Measurements from ENCODE around the gene INTS13. TPM values are rescaled to one million over a fixed set of nuclear protein-coding genes. Genes with fewer than 3 reads are reported as not detected.
"Not testable (repeated sequence)": the region's sequence is repeated elsewhere in the genome, so short reads cannot be mapped to it uniquely, and the experiment has no call there.

Gene INTS13
- total and polyA plus RNA-seq, 2 experiments from 2014 or later = 28.9 to 31.6 TPM

- WGBS, 2 experiments (ENCODE audit: low coverage in 1 of 2, low lambda C conversion rate in 2 of 2, missing lambda C conversion rate in 2 of 2) = 88 to 91% methylated on average over 5 of the region's 5 CpGs
- Histone ChIP-seq H3K36me3 (ENCODE audit: low read depth) (peaks cover 27% of the 10 kb centered on the region), H2AFZ (no peak overlapping the region), H3K9ac (no peak overlapping the region), H3K27ac (no peak overlapping the region), H3K9me3 (ENCODE audit: low read depth) (no peaks in the 10 kb centered on the region), H3K9me2 (ENCODE audit: insufficient read depth) (no peaks in the 10 kb centered on the region), H3K4me3 (no peak overlapping the region), H3K4me1 (ENCODE audit: insufficient read depth) (peaks cover 7% of the 10 kb centered on the region; the same call in 1 of the 2 replicates), H3K4me2 (ENCODE audit: unreplicated experiment) (no peak overlapping the region), H3K27me3 (replicated peaks; ENCODE audit: insufficient read depth) (no peaks in the 10 kb centered on the region), H3F3A (ENCODE audit: insufficient read depth) (no peaks in the 10 kb centered on the region), H3K79me2 (ENCODE audit: insufficient read depth) (no peaks in the 10 kb centered on the region), H4K20me1 (ENCODE audit: insufficient read depth) (no peaks in the 10 kb centered on the region)
- peak; percentile 19 for DNase-seq
- in situ Hi-C loops (cut with MboI) = no loop called here
- TF ChIP-seq EZH2phosphoT487 (IDR thresholded peaks at IDR 0.05; ENCODE audit: insufficient read depth, low read depth) (no peak), EZH2 (IDR thresholded peaks at IDR 0.05; ENCODE audit: insufficient read depth, poor library complexity, severe bottlenecking) (no peak)
Observed at GRCh38 chr12:26918321-26919215, 19.2 kb downstream of the INTS13 start.

- no peak overlapping the region for H3K27ac ChIP-seq
- 47 to 71% methylated on average over 1 of the region's 1 CpG for WGBS, 2 experiments (ENCODE audit: low coverage in 1 of 2, low lambda C conversion rate in 2 of 2, missing lambda C conversion rate in 2 of 2)
- TF ChIP-seq EZH2phosphoT487 (IDR thresholded peaks at IDR 0.05; ENCODE audit: insufficient read depth, low read depth) = no peak
- no peak overlapping the region for H3K9ac ChIP-seq
- no peak for DNase-seq
- H3K4me3 ChIP-seq = no peak overlapping the region
- H3K27me3 ChIP-seq (replicated peaks; ENCODE audit: insufficient read depth) = no peaks in the 10 kb centered on the region
- H3F3A ChIP-seq (ENCODE audit: insufficient read depth) = no peaks in the 10 kb centered on the region
- no peak overlapping the region for H3K4me2 ChIP-seq (ENCODE audit: unreplicated experiment)
- H2AFZ ChIP-seq = no peak overlapping the region
- H4K20me1 ChIP-seq (ENCODE audit: insufficient read depth) = 0 out of 2 replicates have a peak, but pooled peaks cover 3% of the 10 kb centered on the region
- H3K79me2 ChIP-seq (ENCODE audit: insufficient read depth) = no peaks in the 10 kb centered on the region
- H3K36me3 ChIP-seq (ENCODE audit: low read depth) = peaks cover 68% of the 10 kb centered on the region
- H3K9me2 ChIP-seq (ENCODE audit: insufficient read depth) = no peaks in the 10 kb centered on the region
- no peaks in the 10 kb centered on the region for H3K4me1 ChIP-seq (ENCODE audit: insufficient read depth)
- no peaks in the 10 kb centered on the region for H3K9me3 ChIP-seq (ENCODE audit: low read depth)
- in situ Hi-C loops (cut with MboI) = no loop called here
Observed at GRCh38 chr12:26906704-26907103, 31.1 kb downstream of the INTS13 start.

GRCh38 chr12:26906024-26906423, 31.8 kb downstream of the INTS13 start:
- Histone ChIP-seq H2AFZ (no peak overlapping the region), H3K4me2 (ENCODE audit: unreplicated experiment) (no peak overlapping the region), H4K20me1 (ENCODE audit: insufficient read depth) (0 out of 2 replicates have a peak, but pooled peaks cover 3% of the 10 kb centered on the region), H3K4me1 (ENCODE audit: insufficient read depth) (no peaks in the 10 kb centered on the region), H3K79me2 (ENCODE audit: insufficient read depth) (no peaks in the 10 kb centered on the region), H3K9me3 (ENCODE audit: low read depth) (no peaks in the 10 kb centered on the region), H3F3A (ENCODE audit: insufficient read depth) (no peaks in the 10 kb centered on the region), H3K27ac (no peak overlapping the region), H3K4me3 (no peak overlapping the region), H3K36me3 (ENCODE audit: low read depth) (peaks cover 66% of the 10 kb centered on the region), H3K9ac (no peak overlapping the region), H3K9me2 (ENCODE audit: insufficient read depth) (no peaks in the 10 kb centered on the region), H3K27me3 (replicated peaks; ENCODE audit: insufficient read depth) (no peaks in the 10 kb centered on the region)
- WGBS, 2 experiments (ENCODE audit: low coverage in 1 of 2, low lambda C conversion rate in 2 of 2, missing lambda C conversion rate in 2 of 2) = 18 to 29% methylated on average over 1 of the region's 1 CpG
- DNase-seq = no peak
- in situ Hi-C loops (cut with MboI) = no loop called here
- TF ChIP-seq EZH2 (IDR thresholded peaks at IDR 0.05; ENCODE audit: insufficient read depth, poor library complexity, severe bottlenecking) (no peak), EZH2phosphoT487 (IDR thresholded peaks at IDR 0.05; ENCODE audit: insufficient read depth, low read depth) (no peak)

GRCh38 chr12:26903396-26903795, 34.4 kb downstream of the INTS13 start:
- H3K9me3 ChIP-seq (ENCODE audit: low read depth); DNase-seq; H3K4me3 ChIP-seq; H3K4me2 ChIP-seq (ENCODE audit: unreplicated experiment); H3K27ac ChIP-seq; H2AFZ ChIP-seq; H3K27me3 ChIP-seq (replicated peaks; ENCODE audit: insufficient read depth); H3K9ac ChIP-seq; in situ Hi-C loops (cut with MboI); H3K4me1 ChIP-seq (ENCODE audit: insufficient read depth); H3F3A ChIP-seq (ENCODE audit: insufficient read depth); H3K79me2 ChIP-seq (ENCODE audit: insufficient read depth); H3K9me2 ChIP-seq (ENCODE audit: insufficient read depth); H4K20me1 ChIP-seq (ENCODE audit: insufficient read depth): not testable (repeated sequence)
- H3K36me3 ChIP-seq (ENCODE audit: low read depth) = peaks cover 52% of the 10 kb centered on the region
- WGBS, 2 experiments (ENCODE audit: low coverage in 1 of 2, low lambda C conversion rate in 2 of 2, missing lambda C conversion rate in 2 of 2) = 79 to 83% methylated on average over 3 of the region's 3 CpGs
